MM.1S (cell line): ENCODE measurements around the gene NDUFAF7.

Experiments used
- EZH2 ChIP-seq: fragments of 300-600 bp; sonication (generic); optimal IDR thresholded peaks from 2 replicates; pipeline ENCODE3; 2017; ENCODE audit warnings: low read depth, mild to moderate bottlenecking, antibody characterized with exemption, low read length, mixed read lengths
- TF ChIP-seq, protein P1 (sequence below): fragments of 300-600 bp; sonication (generic); IDR thresholded peaks from 2 replicates; pipeline ENCODE4 v1.5.1; 2016; ENCODE audit warnings: antibody characterized with exemption, low read length, mixed read lengths

DNA sequence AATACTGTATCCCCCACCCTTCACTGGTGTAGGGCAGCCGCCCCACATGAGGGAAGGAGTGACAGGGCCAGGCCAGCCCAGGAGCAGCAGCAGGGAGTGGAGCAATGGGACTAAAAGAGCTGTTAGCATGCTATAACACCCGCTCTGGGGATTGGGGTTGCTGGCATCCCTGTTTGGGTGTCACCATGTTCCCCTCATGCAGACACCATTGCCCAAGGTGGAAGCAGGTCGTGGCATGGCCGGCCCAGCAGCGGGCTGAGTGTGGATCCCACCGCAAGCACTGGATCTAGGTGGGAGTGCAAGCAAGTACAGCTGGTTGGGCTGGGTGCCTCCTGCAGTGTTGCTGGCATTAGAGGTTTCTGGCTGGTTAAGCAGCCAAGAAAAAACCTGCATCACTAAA, 39.7 kb upstream of the NDUFAF7 start:
- TF ChIP-seq, protein P1, sequence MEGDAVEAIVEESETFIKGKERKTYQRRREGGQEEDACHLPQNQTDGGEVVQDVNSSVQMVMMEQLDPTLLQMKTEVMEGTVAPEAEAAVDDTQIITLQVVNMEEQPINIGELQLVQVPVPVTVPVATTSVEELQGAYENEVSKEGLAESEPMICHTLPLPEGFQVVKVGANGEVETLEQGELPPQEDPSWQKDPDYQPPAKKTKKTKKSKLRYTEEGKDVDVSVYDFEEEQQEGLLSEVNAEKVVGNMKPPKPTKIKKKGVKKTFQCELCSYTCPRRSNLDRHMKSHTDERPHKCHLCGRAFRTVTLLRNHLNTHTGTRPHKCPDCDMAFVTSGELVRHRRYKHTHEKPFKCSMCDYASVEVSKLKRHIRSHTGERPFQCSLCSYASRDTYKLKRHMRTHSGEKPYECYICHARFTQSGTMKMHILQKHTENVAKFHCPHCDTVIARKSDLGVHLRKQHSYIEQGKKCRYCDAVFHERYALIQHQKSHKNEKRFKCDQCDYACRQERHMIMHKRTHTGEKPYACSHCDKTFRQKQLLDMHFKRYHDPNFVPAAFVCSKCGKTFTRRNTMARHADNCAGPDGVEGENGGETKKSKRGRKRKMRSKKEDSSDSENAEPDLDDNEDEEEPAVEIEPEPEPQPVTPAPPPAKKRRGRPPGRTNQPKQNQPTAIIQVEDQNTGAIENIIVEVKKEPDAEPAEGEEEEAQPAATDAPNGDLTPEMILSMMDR, result no peak
- no peak for TF ChIP-seq EZH2
